Measurements from ENCODE around the gene SRL. TPM values are rescaled to one million over a fixed set of nuclear protein-coding genes. Genes with fewer than 3 reads are reported as not detected.
A peak's percentile ranks its signal among the peaks of the same experiment; 100 is the strongest.

Gene SRL
- total and polyA plus RNA-seq, 2 of the 13 experiments (the other 11 are each of a cell fraction or from before 2014, with no cell fraction given), result 0.05 TPM; not detected in 1

- no peak for TF ChIP-seq ZNF800 (CRISPR knock-in tag; IDR thresholded peaks at IDR 0.05)
- TF ChIP-seq HNF1A (IDR thresholded peaks at IDR 0.05; ENCODE audit: low read depth), result no peak
- no peak for TF ChIP-seq HNF1A (CRISPR knock-in tag; IDR thresholded peaks at IDR 0.05; ENCODE audit: borderline replicate concordance)
- TF ChIP-seq ZNF747 (CRISPR knock-in tag; IDR thresholded peaks at IDR 0.05; ENCODE audit: borderline replicate concordance), result no peak
- peak; percentile 68 for TF ChIP-seq PITX1 (CRISPR knock-in tag; IDR thresholded peaks at IDR 0.05)
- 0 out of 2 replicates have a peak, but pooled peaks have one; percentile 5 for TF ChIP-seq ZSCAN29 (CRISPR knock-in tag; conservative IDR thresholded peaks at IDR 0.05)
- TF ChIP-seq ATF7 (IDR thresholded peaks at IDR 0.05), result no peak
- no peak for TF ChIP-seq ATF7 (CRISPR knock-in tag; IDR thresholded peaks at IDR 0.05)
- TF ChIP-seq SMAD1 (CRISPR knock-in tag; IDR thresholded peaks at IDR 0.05; ENCODE audit: borderline replicate concordance, low read depth), result no peak
- TF ChIP-seq ZBTB26 (CRISPR knock-in tag; IDR thresholded peaks at IDR 0.05; ENCODE audit: borderline replicate concordance), result no peak
- TF ChIP-seq HDAC6 (IDR thresholded peaks at IDR 0.05; ENCODE audit: low read depth, low read length), result no peak
- no peak for TF ChIP-seq NPAS2 (CRISPR knock-in tag; IDR thresholded peaks at IDR 0.05; ENCODE audit: borderline replicate concordance)
- TF ChIP-seq ZNF362 (CRISPR knock-in tag; IDR thresholded peaks at IDR 0.05; ENCODE audit: borderline replicate concordance), result peak; percentile 92
- TF ChIP-seq ZNF704 (CRISPR knock-in tag; IDR thresholded peaks at IDR 0.05; ENCODE audit: borderline replicate concordance), result no peak
- no peak for TF ChIP-seq ZNF878 (CRISPR knock-in tag; IDR thresholded peaks at IDR 0.05)
- TF ChIP-seq PRDM4 (CRISPR knock-in tag; IDR thresholded peaks at IDR 0.05; ENCODE audit: borderline replicate concordance), result no peak
- TF ChIP-seq NFATC3 (CRISPR knock-in tag; IDR thresholded peaks at IDR 0.05), result no peak
Observed at GRCh38 chr16:4157376-4157825, 84.5 kb downstream of the SRL start (continued).

All from HepG2 (cell line).